HepG2 (cell line): ENCODE data around the gene NUDT1. TPM values are rescaled to one million over a fixed set of nuclear protein-coding genes. Genes with fewer than 3 reads are reported as not detected.

ENCODE experiments used
- ATAC-seq: fragments of 200-7000 bp; cut with Tn5 transposase; 3 replicates; pipeline ENCODE4 v1.9.1; 2020; ENCODE audit warnings: mild to moderate bottlenecking, moderate library complexity
- BruUV-seq: library from RNA; stranded (reverse); fragments of 400-500 nt; replicated peaks from 2 replicates; lab custom pipeline; 2021; lab: Mats Ljungman, UMichigan
- CTCF ChIA-PET: fragments of 300-600 bp; formaldehyde crosslinking; extraction: SDS; loops from one replicate; lab custom pipeline; 2021; ENCODE audit warnings: low total read pairs, inconsistent platforms, low intra/inter-chr PET ratio; lab: Yijun Ruan, JAX
- POLR2A ChIA-PET: fragments of 350-600 bp; sonication (Branson Sonifier 250); formaldehyde crosslinking; loops from one replicate; lab custom pipeline; 2020; ENCODE audit warnings: antibody characterized with exemption, inconsistent platforms; lab: Yijun Ruan, JAX
- DNase-seq: peaks from one replicate; pipeline ENCODE4 v3.0.0-alpha.2; 2015; ENCODE audit warnings: low spot score
- FAIRE-seq: peaks from 3 replicates; lab custom pipeline; 2011; peaks lifted over from hg19 to GRCh38; lab: Jason Lieb, UNC
- H2AFZ ChIP-seq: one replicate; pipeline ENCODE4 v1.6.1; 2011; ENCODE audit warnings: low read length, inconsistent platforms
- H3K27ac ChIP-seq: fragments of 300-600 bp; 3 replicates; pipeline ENCODE4 v1.8.0; 2011; ENCODE audit warnings: mixed run types, mild to moderate bottlenecking, mixed read lengths, low read length, inconsistent platforms; ENCODE audit not compliant: insufficient read depth; ENCODE audit errors: extremely low read length
- H3K27me3 ChIP-seq, 2 experiments: fragments of 200-600 bp in 1 of 2; 2 replicates in 1 of 2; 3 replicates in 1 of 2; pipeline versions ENCODE4 v1.6.0 to v1.8.0; 2011; ENCODE audit warnings: low read length in 2 of 2, mild to moderate bottlenecking in 2 of 2, moderate library complexity in 2 of 2, inconsistent platforms in 1 of 2; ENCODE audit not compliant: insufficient read depth in 2 of 2, control insufficient read depth in 1 of 2
- H3K36me3 ChIP-seq, 2 experiments: fragments of 200-600 bp in 1 of 2; replicated peaks in 1 of 2; 2 replicates in 1 of 2; 3 replicates in 1 of 2; pipeline versions ENCODE4 v1.5.1 to v1.8.0; 2011; ENCODE audit warnings: low read length in 2 of 2, inconsistent platforms in 1 of 2; ENCODE audit not compliant: insufficient read depth in 2 of 2, control insufficient read depth in 1 of 2
- H3K4me1 ChIP-seq: 2 replicates; pipeline ENCODE4 v1.5.1; 2012; ENCODE audit warnings: low read length, inconsistent platforms; ENCODE audit not compliant: insufficient read depth
- H3K4me2 ChIP-seq: 2 replicates; pipeline ENCODE4 v1.6.0; 2011; ENCODE audit warnings: low read depth, low read length, inconsistent platforms
- H3K4me3 ChIP-seq, 3 experiments: fragments of 200-600 bp in 1 of 3; sonication (generic), shearing (Covaris generic) in 1 of 3; replicated peaks in 1 of 3; 2 replicates each; pipeline ENCODE4 v1.5.1; 2011 to 2016; ENCODE audit warnings: low read length in 3 of 3, inconsistent platforms in 2 of 3, low read depth in 2 of 3, mild to moderate bottlenecking in 2 of 3, control low read depth in 1 of 3, mixed read lengths in 1 of 3; ENCODE audit not compliant: insufficient read depth in 1 of 3
- H3K79me2 ChIP-seq: one replicate; pipeline ENCODE4 v1.6.1; 2011; ENCODE audit warnings: low read length, inconsistent platforms; ENCODE audit not compliant: insufficient read depth
- H3K9ac ChIP-seq: 2 replicates; pipeline ENCODE4 v1.6.0; 2011; ENCODE audit warnings: mild to moderate bottlenecking, low read depth, low read length, inconsistent platforms; ENCODE audit not compliant: insufficient read depth
- H3K9me3 ChIP-seq: 2 replicates; pipeline ENCODE4 v1.5.1; 2012; ENCODE audit warnings: mild to moderate bottlenecking, low read length
- H4K20me1 ChIP-seq: 2 replicates; pipeline ENCODE4 v1.6.0; 2011; ENCODE audit warnings: inconsistent platforms, mild to moderate bottlenecking, low read length, moderate library complexity; ENCODE audit not compliant: insufficient read depth
- NFE2L1 ChIP-seq: sonication (generic); formaldehyde crosslinking; IDR thresholded peaks from 2 replicates; pipeline ENCODE4 v1.4.0; 2020; ENCODE audit warnings: missing genetic modification reagents, mild to moderate bottlenecking, borderline replicate concordance
- WGBS: methylation state at CpG from one replicate; pipeline ENCODE4 v1.1.6; 2017; ENCODE audit warnings: low lambda C conversion rate; 5-methylcytosine and 5-hydroxymethylcytosine counted together
- in situ Hi-C: cut with HindIII; loops from 2 replicates; pipeline ENCODE4 v1.10.0; 2017; ENCODE audit warnings: low pct_unique_long_range_greater_than_20kb; ENCODE audit not compliant: extremely low pct_ligation_motif_present
- intact Hi-C: fragments of 100-400 bp; cut with micrococcal nuclease; formaldehyde crosslinking; loops from one replicate; pipeline ENCODE4 v1.10.0; 2022; ENCODE audit not compliant: unreplicated experiment
- microRNA-seq: library from miRNA; unstranded; fragments of <30 nt; microRNA quantifications from one replicate; pipeline ENCODE4, GENCODE V29; 2020
- polyA plus RNA-seq, 8 experiments: library from polyadenylated mRNA; depleted of rRNA in 3 of 8; stranded (reverse) in 7 of 8; unstranded in 1 of 8; fragments of >200 nt; fragmentation: Illumina TruSeq in 4 of 8; extraction: Trizol in 4 of 8; gene quantifications; 2 replicates each; pipeline versions ENCODE4 v1.2.1 to v1.2.3, GENCODE V29; 2011 to 2016; ENCODE audit warnings: low read depth in 4 of 8, missing spikeins in 1 of 8, mixed read lengths in 1 of 8; ENCODE audit not compliant: insufficient read depth in 1 of 8
- total RNA-seq, 5 experiments: library from RNA; depleted of rRNA; stranded (reverse); fragments of >200 nt; fragmentation: Illumina TruSeq; extraction: Trizol; gene quantifications; 2 replicates each; pipeline ENCODE4 v1.2.3, GENCODE V29; 2016; ENCODE audit warnings: low read depth in 1 of 5
- TF ChIP-seq, protein P1 (sequence below): sonication (generic); formaldehyde crosslinking; IDR thresholded peaks from 2 replicates; pipeline ENCODE4 v1.5.0; 2020; ENCODE audit warnings: mild to moderate bottlenecking, missing genetic modification reagents

Gene NUDT1
- total and polyA plus RNA-seq, 2 of the 13 experiments (the other 11 are each of a cell fraction or from before 2014, with no cell fraction given): 9.1 to 26.8 TPM

DNA sequence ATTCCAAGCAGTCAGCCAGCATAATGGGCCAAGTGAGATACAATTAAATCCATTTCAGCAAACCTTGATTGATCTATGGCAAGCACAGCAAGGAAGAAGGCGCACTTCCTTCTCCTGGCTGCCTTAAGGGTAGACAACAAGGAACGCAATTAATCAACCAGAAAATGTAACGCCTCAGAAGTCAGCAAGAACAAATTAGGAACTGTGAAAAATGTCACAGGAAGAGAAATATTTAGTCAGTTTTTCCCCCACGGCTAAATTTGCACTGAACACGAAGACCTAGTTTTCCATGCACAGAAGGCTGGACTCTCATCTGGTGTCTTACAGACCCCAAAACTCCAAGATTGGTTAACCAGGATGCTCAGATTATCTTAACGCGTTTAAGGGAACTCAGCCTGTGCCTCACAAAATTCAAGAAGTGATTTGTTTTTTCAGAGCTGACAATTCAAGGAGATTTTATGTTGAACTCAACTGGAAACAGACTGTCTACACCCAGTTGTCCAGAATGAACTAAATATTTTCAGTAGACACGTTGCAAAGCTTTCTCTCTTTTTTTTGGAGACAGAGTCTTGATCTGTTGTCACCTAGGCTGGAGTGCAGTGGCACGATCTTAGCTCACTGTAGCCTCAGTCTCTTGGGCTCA lies 58.0 kb downstream of the NUDT1 start:
- no peaks in the 10 kb centered on the region for H3K27me3 ChIP-seq
- H3K4me2 ChIP-seq: no peak overlapping the region
- FAIRE-seq: no peak
- 94% methylated on average over 9 of the region's 9 CpGs for WGBS
- no peak for ATAC-seq
- no peak overlapping the region for H3K4me3 ChIP-seq
- H3K9ac ChIP-seq: no peak overlapping the region
- H3K79me2 ChIP-seq: peaks cover 39% of the 10 kb centered on the region
- H3K36me3 ChIP-seq: no peaks in the 10 kb centered on the region
- H3K9me3 ChIP-seq: no peaks in the 10 kb centered on the region
- no TSS peak for BruUV-seq
- ChIA-PET CTCF (no interaction called here), POLR2A (no interaction called here)
- peaks cover 19% of the 10 kb centered on the region for H3K4me1 ChIP-seq
- no peak for DNase-seq
- intact Hi-C loops (no loop called here), in situ Hi-C loops (loop anchor here (10.0 kb wide), 1 partner anchor 45 kb away; no protein-coding TSS in a partner anchor)
- no peak overlapping the region for H2AFZ ChIP-seq
- no peak overlapping the region for H3K27ac ChIP-seq
- TF ChIP-seq, protein P1, sequence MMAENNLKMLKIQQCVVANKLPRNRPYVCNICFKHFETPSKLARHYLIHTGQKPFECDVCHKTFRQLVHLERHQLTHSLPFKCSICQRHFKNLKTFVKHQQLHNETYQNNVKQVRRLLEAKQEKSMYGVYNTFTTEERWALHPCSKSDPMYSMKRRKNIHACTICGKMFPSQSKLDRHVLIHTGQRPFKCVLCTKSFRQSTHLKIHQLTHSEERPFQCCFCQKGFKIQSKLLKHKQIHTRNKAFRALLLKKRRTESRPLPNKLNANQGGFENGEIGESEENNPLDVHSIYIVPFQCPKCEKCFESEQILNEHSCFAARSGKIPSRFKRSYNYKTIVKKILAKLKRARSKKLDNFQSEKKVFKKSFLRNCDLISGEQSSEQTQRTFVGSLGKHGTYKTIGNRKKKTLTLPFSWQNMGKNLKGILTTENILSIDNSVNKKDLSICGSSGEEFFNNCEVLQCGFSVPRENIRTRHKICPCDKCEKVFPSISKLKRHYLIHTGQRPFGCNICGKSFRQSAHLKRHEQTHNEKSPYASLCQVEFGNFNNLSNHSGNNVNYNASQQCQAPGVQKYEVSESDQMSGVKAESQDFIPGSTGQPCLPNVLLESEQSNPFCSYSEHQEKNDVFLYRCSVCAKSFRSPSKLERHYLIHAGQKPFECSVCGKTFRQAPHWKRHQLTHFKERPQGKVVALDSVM: 0 out of 2 replicates have a peak, but pooled peaks have one; percentile 35
- no peak for TF ChIP-seq NFE2L1 (CRISPR knock-in tag)
- H4K20me1 ChIP-seq: no peaks in the 10 kb centered on the region

Small RNAs within 50 kb of the gene (microRNA-seq; reads per million reads assigned to microRNA genes)
- not detected for gene MIR6836

Other genes with a start within 250 kb of the NUDT1 start
- 53.3 and 64.7 TPM in 2 replicates for gene MAD1L1, start 9.3 kb upstream of the NUDT1 start, total RNA-seq (2016; rRNA removed; fragmentation: Illumina TruSeq; extraction: Trizol)
- gene MAD1L1, start 9.3 kb upstream of the NUDT1 start, polyA plus RNA-seq (2011; rRNA removed): 17.4 and 21.4 TPM in 2 replicates
- 34.2 and 42.6 TPM in 2 replicates for gene MRM2, start within 50 bp of the NUDT1 start, total RNA-seq (2016; rRNA removed; fragmentation: Illumina TruSeq; extraction: Trizol)
- gene MRM2, start within 50 bp of the NUDT1 start, polyA plus RNA-seq (2011; rRNA removed): 13.2 and 15.8 TPM in 2 replicates
- gene SNX8, start 72.2 kb downstream of the NUDT1 start, total RNA-seq (2016; rRNA removed; fragmentation: Illumina TruSeq; extraction: Trizol): 20.6 and 33.7 TPM in 2 replicates
- 45.2 and 46.2 TPM in 2 replicates for gene SNX8, start 72.2 kb downstream of the NUDT1 start, polyA plus RNA-seq (2011; rRNA removed)
- gene EIF3B, start 112.6 kb downstream of the NUDT1 start, total RNA-seq (2016; rRNA removed; fragmentation: Illumina TruSeq; extraction: Trizol): 241 and 244 TPM in 2 replicates
- 91.2 and 92.2 TPM in 2 replicates for gene EIF3B, start 112.6 kb downstream of the NUDT1 start, polyA plus RNA-seq (2011; rRNA removed)
- 3.7 and 6.4 TPM in 2 replicates for gene CHST12, start 161.4 kb downstream of the NUDT1 start, total RNA-seq (2016; rRNA removed; fragmentation: Illumina TruSeq; extraction: Trizol)
- gene CHST12, start 161.4 kb downstream of the NUDT1 start, polyA plus RNA-seq (2011; rRNA removed): 15.8 and 17.0 TPM in 2 replicates
- gene GRIFIN, start 234.2 kb downstream of the NUDT1 start, total RNA-seq (2016; rRNA removed; fragmentation: Illumina TruSeq; extraction: Trizol): not detected in 2 replicates
- not detected in 2 replicates for gene GRIFIN, start 234.2 kb downstream of the NUDT1 start, polyA plus RNA-seq (2011; rRNA removed)